ENCODE measurements around the gene PMPCA. TPM values are rescaled to one million over a fixed set of nuclear protein-coding genes. Genes with fewer than 3 reads are reported as not detected.

PMPCA gene
- total and polyA plus RNA-seq, 2 of the 8 experiments (the other 6 are each of a cell fraction or from before 2014, with no cell fraction given) = 60.0 to 88.2 TPM

DNA sequence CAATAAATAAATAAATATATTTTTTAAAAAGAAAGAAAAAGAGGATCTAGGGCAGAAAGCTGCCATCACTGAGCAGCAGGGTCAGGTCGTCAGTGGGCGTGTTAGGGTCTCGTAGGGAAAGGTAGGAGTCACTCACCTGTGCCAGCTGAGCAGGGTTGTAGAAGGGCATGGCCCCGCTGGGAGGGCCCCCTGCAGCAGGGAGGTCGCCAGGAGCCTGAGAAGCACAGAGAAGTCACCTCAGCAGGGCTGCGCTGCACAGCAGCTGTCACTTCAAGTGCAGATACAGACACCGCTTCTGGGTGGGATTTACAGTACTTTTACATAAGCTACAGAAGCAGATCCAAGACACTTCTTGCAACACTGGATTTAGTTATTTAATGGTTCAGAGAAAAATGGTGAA, 33.2 kb downstream of the PMPCA start (continued):
- TF ChIP-seq ATF2 (IDR thresholded peaks at IDR 0.05; ENCODE audit: low read length) = no peak
- TF ChIP-seq, protein P1, sequence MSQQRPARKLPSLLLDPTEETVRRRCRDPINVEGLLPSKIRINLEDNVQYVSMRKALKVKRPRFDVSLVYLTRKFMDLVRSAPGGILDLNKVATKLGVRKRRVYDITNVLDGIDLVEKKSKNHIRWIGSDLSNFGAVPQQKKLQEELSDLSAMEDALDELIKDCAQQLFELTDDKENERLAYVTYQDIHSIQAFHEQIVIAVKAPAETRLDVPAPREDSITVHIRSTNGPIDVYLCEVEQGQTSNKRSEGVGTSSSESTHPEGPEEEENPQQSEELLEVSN (IDR thresholded peaks at IDR 0.05) = no peak
- no peak for TF ChIP-seq SAP30 (IDR thresholded peaks at IDR 0.05; ENCODE audit: insufficient read depth, insufficient replicate concordance, low read length)
- no peak for TF ChIP-seq JUN (IDR thresholded peaks at IDR 0.05; ENCODE audit: low read depth, low read length)
- TF ChIP-seq BACH1 (IDR thresholded peaks at IDR 0.05; ENCODE audit: low read length) = no peak
- TF ChIP-seq HDAC6 (IDR thresholded peaks at IDR 0.05; ENCODE audit: low read depth, low read length) = no peak
- TF ChIP-seq SRF (IDR thresholded peaks at IDR 0.05; ENCODE audit: low read depth, low read length) = no peak

All from H1 (cell line).